GM23338 (cell line): Measurements from ENCODE around the gene WWOX. TPM values are rescaled to one million over a fixed set of nuclear protein-coding genes. Genes with fewer than 3 reads are reported as not detected.

ENCODE experiments used
- ATAC-seq: fragments of 200-7000 bp; cut with Tn5 transposase; 3 replicates; pipeline ENCODE4 v1.9.1; 2020
- DNase-seq: peaks from one replicate; pipeline ENCODE4 v3.0.0-alpha.2; 2015; ENCODE audit warnings: low spot score
- H2AFZ ChIP-seq: fragments of 200-600 bp; sonication (generic); 2 replicates; pipeline ENCODE4 v1.8.0; 2016; ENCODE audit warnings: antibody characterized with exemption, mild to moderate bottlenecking, moderate library complexity
- H3F3A ChIP-seq: fragments of 200-600 bp; sonication (generic); replicated peaks from 2 replicates; pipeline ENCODE4 v1.8.0; 2017; ENCODE audit warnings: antibody characterized with exemption, mixed run types, low read depth
- H3K27ac ChIP-seq: fragments of 200-600 bp; sonication (generic); 2 replicates; pipeline ENCODE4 v1.6.1; 2016; ENCODE audit warnings: low read depth
- H3K27me3 ChIP-seq: fragments of 200-600 bp; sonication (generic); 2 replicates; pipeline ENCODE4 v1.8.0; 2016; ENCODE audit warnings: mild to moderate bottlenecking, mixed run types, moderate library complexity; ENCODE audit not compliant: insufficient read depth
- H3K36me3 ChIP-seq: fragments of 200-600 bp; sonication (generic); 2 replicates; pipeline ENCODE4 v1.8.0; 2016; ENCODE audit warnings: mild to moderate bottlenecking; ENCODE audit not compliant: insufficient read depth
- H3K4me1 ChIP-seq: fragments of 200-600 bp; sonication (generic); 2 replicates; pipeline ENCODE4 v1.8.0; 2016; ENCODE audit warnings: mild to moderate bottlenecking, moderate library complexity; ENCODE audit not compliant: insufficient read depth
- H3K4me2 ChIP-seq: fragments of 200-600 bp; sonication (generic); 2 replicates; pipeline ENCODE4 v1.7.1; 2017; ENCODE audit warnings: mixed run types
- H3K4me3 ChIP-seq: fragments of 200-600 bp; sonication (generic); 2 replicates; pipeline ENCODE4 v1.6.1; 2016; ENCODE audit warnings: mixed run types
- H3K79me2 ChIP-seq: fragments of 200-600 bp; sonication (generic); replicated peaks from 2 replicates; pipeline ENCODE4 v1.8.0; 2017; ENCODE audit warnings: mild to moderate bottlenecking; ENCODE audit not compliant: insufficient read depth
- H3K9me2 ChIP-seq: fragments of 200-600 bp; sonication (generic); 2 replicates; pipeline ENCODE4 v1.8.0; 2017; ENCODE audit not compliant: insufficient read depth
- H4K20me1 ChIP-seq: fragments of 200-600 bp; sonication (generic); replicated peaks from 2 replicates; pipeline ENCODE4 v1.8.0; 2017; ENCODE audit warnings: mild to moderate bottlenecking; ENCODE audit not compliant: insufficient read depth
- H3K27ac Mint-ChIP-seq: 2 replicates; pipeline ENCODE4 v1.8.0; 2020; ENCODE audit warnings: inconsistent platforms, mild to moderate bottlenecking, moderate library complexity, mixed read lengths
- H3K27me3 Mint-ChIP-seq: 3 replicates; pipeline ENCODE4 v1.8.0; 2022; ENCODE audit warnings: low read depth, mild to moderate bottlenecking, moderate library complexity, mixed read lengths, inconsistent platforms; ENCODE audit not compliant: insufficient read depth, poor library complexity
- H3K36me3 Mint-ChIP-seq: 3 replicates; pipeline ENCODE4 v1.8.0; 2021; ENCODE audit warnings: low read depth, mild to moderate bottlenecking, inconsistent platforms, moderate library complexity, mixed read lengths
- H3K4me1 Mint-ChIP-seq: 3 replicates; pipeline ENCODE4 v1.8.0; 2020; ENCODE audit warnings: mild to moderate bottlenecking, inconsistent platforms, mixed read lengths
- H3K4me3 Mint-ChIP-seq: 3 replicates; pipeline ENCODE4 v1.8.0; 2021; ENCODE audit warnings: moderate library complexity, mild to moderate bottlenecking, inconsistent platforms, mixed read lengths
- H3K9me3 Mint-ChIP-seq: 3 replicates; pipeline ENCODE4 v1.8.0; 2020; ENCODE audit warnings: moderate library complexity, mild to moderate bottlenecking, inconsistent platforms, mixed read lengths
- CREB1 ChIP-seq: fragments of 250-450 bp; sonication (Bioruptor Pico); IDR thresholded peaks from 2 replicates; pipeline ENCODE4 v1.5.0; 2020; ENCODE audit warnings: low read depth, mild to moderate bottlenecking, moderate library complexity
- EZH2 ChIP-seq: fragments of 200-600 bp; sonication (generic); IDR thresholded peaks from one replicate; pipeline ENCODE4 v1.8.0; 2017; ENCODE audit warnings: antibody characterized with exemption, mild to moderate bottlenecking, low read depth; ENCODE audit not compliant: unreplicated experiment
- EZH2phosphoT487 ChIP-seq: fragments of 200-600 bp; sonication (generic); IDR thresholded peaks from one replicate; pipeline ENCODE4 v1.8.1; 2018; ENCODE audit warnings: antibody characterized with exemption; ENCODE audit not compliant: unreplicated experiment
- JUNB ChIP-seq: IDR thresholded peaks from one replicate; pipeline ENCODE4 v1.6.1; 2016; ENCODE audit warnings: antibody characterized with exemption; ENCODE audit not compliant: unreplicated experiment
- NANOG ChIP-seq: IDR thresholded peaks from 2 replicates; pipeline ENCODE4 v1.6.1; 2016; ENCODE audit warnings: antibody characterized with exemption, borderline replicate concordance
- POLR2AphosphoS5 ChIP-seq: IDR thresholded peaks from 2 replicates; pipeline ENCODE4 v1.6.1; 2016; ENCODE audit warnings: antibody characterized with exemption, low read depth
- STAT1 ChIP-seq: IDR thresholded peaks from one replicate; pipeline ENCODE4 v1.6.1; 2016; ENCODE audit warnings: antibody characterized with exemption; ENCODE audit not compliant: unreplicated experiment
- ZNF114 ChIP-seq: fragments of 250-450 bp; sonication (Bioruptor Pico); IDR thresholded peaks from 2 replicates; pipeline ENCODE4 v1.5.0; 2020; ENCODE audit warnings: mild to moderate bottlenecking, moderate library complexity
- ZNF331 ChIP-seq: fragments of 250-450 bp; sonication (Bioruptor Pico); IDR thresholded peaks from 2 replicates; pipeline ENCODE4 v1.5.0; 2020; ENCODE audit warnings: low read depth, mild to moderate bottlenecking, moderate library complexity
- polyA plus RNA-seq: library from polyadenylated mRNA; unstranded; fragments of >200 nt; fragmentation: Nextera tagmentation; extraction: Ambion mirVana; gene quantifications from 2 replicates; pipeline ENCODE4 v1.2.1, GENCODE V29; 2016
- total RNA-seq: library from RNA; depleted of rRNA; stranded (reverse); fragments of >200 nt; shearing (Covaris generic); gene quantifications from 2 replicates; pipeline ENCODE4 v1.2.3, GENCODE V29; 2014
- TF ChIP-seq, protein P1 (sequence below): fragments of 250-450 bp; sonication (Bioruptor Pico); IDR thresholded peaks from 2 replicates; pipeline ENCODE4 v1.5.0; 2020; ENCODE audit warnings: mild to moderate bottlenecking, moderate library complexity
- TF ChIP-seq, protein P2 (sequence below), 2 experiments: fragments of 200-600 bp in 1 of 2; sonication (generic) in 1 of 2; conservative IDR thresholded peaks; 2 replicates each; pipeline versions ENCODE4 v1.5.1 to v1.6.1; 2016 to 2017; ENCODE audit warnings: antibody characterized with exemption in 2 of 2, low read depth in 2 of 2, mild to moderate bottlenecking in 2 of 2, moderate library complexity in 1 of 2
- TF ChIP-seq, protein P3 (sequence below): IDR thresholded peaks from 2 replicates; pipeline ENCODE4 v1.6.1; 2016; ENCODE audit warnings: antibody characterized with exemption
- TF ChIP-seq, protein P4 (sequence below): IDR thresholded peaks from one replicate; pipeline ENCODE4 v1.6.1; 2018; ENCODE audit warnings: antibody characterized with exemption; ENCODE audit not compliant: unreplicated experiment

The WWOX gene
- total and polyA plus RNA-seq, 2 experiments from 2014 or later = 10.0 to 19.3 TPM

DNA sequence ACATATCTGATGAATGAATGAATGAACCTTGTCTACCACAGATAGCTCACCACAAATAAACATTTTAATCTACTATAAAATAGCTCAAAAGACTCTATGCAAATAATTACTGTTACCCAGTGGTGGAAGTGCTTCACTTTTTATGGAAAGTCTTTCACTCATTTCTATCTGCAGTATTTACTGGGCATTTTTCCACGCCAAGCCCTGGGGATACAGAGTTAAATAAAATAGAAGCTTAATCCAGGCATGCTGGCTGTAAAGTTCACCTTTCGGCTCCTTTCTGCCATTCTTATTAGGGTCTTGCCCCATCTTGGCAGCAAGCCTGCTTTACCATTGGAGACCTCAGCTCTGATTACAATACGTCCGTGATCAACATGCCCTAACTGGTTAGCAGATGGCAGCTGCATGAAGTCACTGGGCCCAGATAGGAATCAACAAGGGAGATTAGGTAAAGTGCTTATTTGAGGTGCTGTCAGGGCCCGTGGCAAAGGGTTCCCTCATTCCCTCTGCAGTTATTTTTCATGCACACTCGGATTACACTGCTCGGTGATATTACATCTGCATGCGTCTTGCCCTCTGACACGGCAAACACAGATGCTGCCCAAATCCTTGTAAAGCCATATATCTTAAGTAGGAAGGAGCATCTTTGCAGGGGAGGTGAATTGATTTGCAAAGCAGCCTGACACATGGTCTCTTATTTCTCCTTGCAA is 648.9 kb downstream of the WWOX start:
- H3K4me2 ChIP-seq = no peak overlapping the region
- H3K27ac ChIP-seq = no peak overlapping the region
- DNase-seq (no peak), ATAC-seq (no peak)
- Mint-ChIP-seq H3K27me3 (peaks cover 3% of the 10 kb centered on the region), H3K4me1 (peaks cover 12% of the 10 kb centered on the region; the same call in 2 of the 3 replicates), H3K4me3 (no peak overlapping the region), H3K27ac (no peak overlapping the region), H3K36me3 (no peaks in the 10 kb centered on the region), H3K9me3 (no peaks in the 10 kb centered on the region)
- no peak overlapping the region for H2AFZ ChIP-seq
- H3K9me2 ChIP-seq = no peaks in the 10 kb centered on the region
- no peaks in the 10 kb centered on the region for H3K79me2 ChIP-seq
- H3K27me3 ChIP-seq = no peaks in the 10 kb centered on the region
- no peak overlapping the region for H3K4me3 ChIP-seq
- TF ChIP-seq, protein P1, sequence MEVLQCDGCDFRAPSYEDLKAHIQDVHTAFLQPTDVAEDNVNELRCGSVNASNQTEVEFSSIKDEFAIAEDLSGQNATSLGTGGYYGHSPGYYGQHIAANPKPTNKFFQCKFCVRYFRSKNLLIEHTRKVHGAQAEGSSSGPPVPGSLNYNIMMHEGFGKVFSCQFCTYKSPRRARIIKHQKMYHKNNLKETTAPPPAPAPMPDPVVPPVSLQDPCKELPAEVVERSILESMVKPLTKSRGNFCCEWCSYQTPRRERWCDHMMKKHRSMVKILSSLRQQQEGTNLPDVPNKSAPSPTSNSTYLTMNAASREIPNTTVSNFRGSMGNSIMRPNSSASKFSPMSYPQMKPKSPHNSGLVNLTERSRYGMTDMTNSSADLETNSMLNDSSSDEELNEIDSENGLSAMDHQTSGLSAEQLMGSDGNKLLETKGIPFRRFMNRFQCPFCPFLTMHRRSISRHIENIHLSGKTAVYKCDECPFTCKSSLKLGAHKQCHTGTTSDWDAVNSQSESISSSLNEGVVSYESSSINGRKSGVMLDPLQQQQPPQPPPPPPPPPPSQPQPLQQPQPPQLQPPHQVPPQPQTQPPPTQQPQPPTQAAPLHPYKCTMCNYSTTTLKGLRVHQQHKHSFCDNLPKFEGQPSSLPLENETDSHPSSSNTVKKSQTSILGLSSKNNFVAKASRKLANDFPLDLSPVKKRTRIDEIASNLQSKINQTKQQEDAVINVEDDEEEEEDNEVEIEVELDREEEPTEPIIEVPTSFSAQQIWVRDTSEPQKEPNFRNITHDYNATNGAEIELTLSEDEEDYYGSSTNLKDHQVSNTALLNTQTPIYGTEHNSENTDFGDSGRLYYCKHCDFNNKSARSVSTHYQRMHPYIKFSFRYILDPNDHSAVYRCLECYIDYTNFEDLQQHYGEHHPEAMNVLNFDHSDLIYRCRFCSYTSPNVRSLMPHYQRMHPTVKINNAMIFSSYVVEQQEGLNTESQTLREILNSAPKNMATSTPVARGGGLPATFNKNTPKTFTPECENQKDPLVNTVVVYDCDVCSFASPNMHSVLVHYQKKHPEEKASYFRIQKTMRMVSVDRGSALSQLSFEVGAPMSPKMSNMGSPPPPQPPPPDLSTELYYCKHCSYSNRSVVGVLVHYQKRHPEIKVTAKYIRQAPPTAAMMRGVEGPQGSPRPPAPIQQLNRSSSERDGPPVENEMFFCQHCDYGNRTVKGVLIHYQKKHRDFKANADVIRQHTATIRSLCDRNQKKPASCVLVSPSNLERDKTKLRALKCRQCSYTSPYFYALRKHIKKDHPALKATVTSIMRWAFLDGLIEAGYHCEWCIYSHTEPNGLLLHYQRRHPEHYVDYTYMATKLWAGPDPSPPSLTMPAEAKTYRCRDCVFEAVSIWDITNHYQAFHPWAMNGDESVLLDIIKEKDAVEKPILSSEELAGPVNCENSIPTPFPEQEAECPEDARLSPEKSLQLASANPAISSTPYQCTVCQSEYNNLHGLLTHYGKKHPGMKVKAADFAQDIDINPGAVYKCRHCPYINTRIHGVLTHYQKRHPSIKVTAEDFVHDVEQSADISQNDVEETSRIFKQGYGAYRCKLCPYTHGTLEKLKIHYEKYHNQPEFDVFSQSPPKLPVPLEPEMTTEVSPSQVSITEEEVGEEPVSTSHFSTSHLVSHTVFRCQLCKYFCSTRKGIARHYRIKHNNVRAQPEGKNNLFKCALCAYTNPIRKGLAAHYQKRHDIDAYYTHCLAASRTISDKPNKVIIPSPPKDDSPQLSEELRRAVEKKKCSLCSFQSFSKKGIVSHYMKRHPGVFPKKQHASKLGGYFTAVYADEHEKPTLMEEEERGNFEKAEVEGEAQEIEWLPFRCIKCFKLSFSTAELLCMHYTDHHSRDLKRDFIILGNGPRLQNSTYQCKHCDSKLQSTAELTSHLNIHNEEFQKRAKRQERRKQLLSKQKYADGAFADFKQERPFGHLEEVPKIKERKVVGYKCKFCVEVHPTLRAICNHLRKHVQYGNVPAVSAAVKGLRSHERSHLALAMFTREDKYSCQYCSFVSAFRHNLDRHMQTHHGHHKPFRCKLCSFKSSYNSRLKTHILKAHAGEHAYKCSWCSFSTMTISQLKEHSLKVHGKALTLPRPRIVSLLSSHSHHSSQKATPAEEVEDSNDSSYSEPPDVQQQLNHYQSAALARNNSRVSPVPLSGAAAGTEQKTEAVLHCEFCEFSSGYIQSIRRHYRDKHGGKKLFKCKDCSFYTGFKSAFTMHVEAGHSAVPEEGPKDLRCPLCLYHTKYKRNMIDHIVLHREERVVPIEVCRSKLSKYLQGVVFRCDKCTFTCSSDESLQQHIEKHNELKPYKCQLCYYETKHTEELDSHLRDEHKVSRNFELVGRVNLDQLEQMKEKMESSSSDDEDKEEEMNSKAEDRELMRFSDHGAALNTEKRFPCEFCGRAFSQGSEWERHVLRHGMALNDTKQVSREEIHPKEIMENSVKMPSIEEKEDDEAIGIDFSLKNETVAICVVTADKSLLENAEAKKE (CRISPR knock-in tag) = no peak
- TF ChIP-seq, protein P2, sequence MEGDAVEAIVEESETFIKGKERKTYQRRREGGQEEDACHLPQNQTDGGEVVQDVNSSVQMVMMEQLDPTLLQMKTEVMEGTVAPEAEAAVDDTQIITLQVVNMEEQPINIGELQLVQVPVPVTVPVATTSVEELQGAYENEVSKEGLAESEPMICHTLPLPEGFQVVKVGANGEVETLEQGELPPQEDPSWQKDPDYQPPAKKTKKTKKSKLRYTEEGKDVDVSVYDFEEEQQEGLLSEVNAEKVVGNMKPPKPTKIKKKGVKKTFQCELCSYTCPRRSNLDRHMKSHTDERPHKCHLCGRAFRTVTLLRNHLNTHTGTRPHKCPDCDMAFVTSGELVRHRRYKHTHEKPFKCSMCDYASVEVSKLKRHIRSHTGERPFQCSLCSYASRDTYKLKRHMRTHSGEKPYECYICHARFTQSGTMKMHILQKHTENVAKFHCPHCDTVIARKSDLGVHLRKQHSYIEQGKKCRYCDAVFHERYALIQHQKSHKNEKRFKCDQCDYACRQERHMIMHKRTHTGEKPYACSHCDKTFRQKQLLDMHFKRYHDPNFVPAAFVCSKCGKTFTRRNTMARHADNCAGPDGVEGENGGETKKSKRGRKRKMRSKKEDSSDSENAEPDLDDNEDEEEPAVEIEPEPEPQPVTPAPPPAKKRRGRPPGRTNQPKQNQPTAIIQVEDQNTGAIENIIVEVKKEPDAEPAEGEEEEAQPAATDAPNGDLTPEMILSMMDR (conservative IDR thresholded peaks at IDR 0.05; ENCODE audit: low read depth in 2 of 2) = no peak
- TF ChIP-seq ZNF331 (CRISPR knock-in tag) (no peak), NANOG (no peak), EZH2phosphoT487 (no peak), CREB1 (CRISPR knock-in tag) (no peak), ZNF114 (CRISPR knock-in tag) (no peak), EZH2 (no peak), JUNB (no peak), POLR2AphosphoS5 (no peak), STAT1 (no peak)
- TF ChIP-seq, protein P3, sequence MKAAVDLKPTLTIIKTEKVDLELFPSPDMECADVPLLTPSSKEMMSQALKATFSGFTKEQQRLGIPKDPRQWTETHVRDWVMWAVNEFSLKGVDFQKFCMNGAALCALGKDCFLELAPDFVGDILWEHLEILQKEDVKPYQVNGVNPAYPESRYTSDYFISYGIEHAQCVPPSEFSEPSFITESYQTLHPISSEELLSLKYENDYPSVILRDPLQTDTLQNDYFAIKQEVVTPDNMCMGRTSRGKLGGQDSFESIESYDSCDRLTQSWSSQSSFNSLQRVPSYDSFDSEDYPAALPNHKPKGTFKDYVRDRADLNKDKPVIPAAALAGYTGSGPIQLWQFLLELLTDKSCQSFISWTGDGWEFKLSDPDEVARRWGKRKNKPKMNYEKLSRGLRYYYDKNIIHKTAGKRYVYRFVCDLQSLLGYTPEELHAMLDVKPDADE = no peak
- TF ChIP-seq, protein P4, sequence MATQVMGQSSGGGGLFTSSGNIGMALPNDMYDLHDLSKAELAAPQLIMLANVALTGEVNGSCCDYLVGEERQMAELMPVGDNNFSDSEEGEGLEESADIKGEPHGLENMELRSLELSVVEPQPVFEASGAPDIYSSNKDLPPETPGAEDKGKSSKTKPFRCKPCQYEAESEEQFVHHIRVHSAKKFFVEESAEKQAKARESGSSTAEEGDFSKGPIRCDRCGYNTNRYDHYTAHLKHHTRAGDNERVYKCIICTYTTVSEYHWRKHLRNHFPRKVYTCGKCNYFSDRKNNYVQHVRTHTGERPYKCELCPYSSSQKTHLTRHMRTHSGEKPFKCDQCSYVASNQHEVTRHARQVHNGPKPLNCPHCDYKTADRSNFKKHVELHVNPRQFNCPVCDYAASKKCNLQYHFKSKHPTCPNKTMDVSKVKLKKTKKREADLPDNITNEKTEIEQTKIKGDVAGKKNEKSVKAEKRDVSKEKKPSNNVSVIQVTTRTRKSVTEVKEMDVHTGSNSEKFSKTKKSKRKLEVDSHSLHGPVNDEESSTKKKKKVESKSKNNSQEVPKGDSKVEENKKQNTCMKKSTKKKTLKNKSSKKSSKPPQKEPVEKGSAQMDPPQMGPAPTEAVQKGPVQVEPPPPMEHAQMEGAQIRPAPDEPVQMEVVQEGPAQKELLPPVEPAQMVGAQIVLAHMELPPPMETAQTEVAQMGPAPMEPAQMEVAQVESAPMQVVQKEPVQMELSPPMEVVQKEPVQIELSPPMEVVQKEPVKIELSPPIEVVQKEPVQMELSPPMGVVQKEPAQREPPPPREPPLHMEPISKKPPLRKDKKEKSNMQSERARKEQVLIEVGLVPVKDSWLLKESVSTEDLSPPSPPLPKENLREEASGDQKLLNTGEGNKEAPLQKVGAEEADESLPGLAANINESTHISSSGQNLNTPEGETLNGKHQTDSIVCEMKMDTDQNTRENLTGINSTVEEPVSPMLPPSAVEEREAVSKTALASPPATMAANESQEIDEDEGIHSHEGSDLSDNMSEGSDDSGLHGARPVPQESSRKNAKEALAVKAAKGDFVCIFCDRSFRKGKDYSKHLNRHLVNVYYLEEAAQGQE = no peak
- H3F3A ChIP-seq = no peaks in the 10 kb centered on the region
- no peaks in the 10 kb centered on the region for H3K36me3 ChIP-seq
- peaks cover 8% of the 10 kb centered on the region for H3K4me1 ChIP-seq
- H4K20me1 ChIP-seq = no peaks in the 10 kb centered on the region; the same call in 1 of the 2 replicates
